Epidermal melanocyte (primary cell): ENCODE results near the gene HABP4.

ENCODE experiments used
- DNase-seq: peaks from one replicate; pipeline ENCODE4 v3.0.0; 2011; ENCODE audit warnings: low spot score; ENCODE audit not compliant: insufficient read length

HABP4 gene

DNA sequence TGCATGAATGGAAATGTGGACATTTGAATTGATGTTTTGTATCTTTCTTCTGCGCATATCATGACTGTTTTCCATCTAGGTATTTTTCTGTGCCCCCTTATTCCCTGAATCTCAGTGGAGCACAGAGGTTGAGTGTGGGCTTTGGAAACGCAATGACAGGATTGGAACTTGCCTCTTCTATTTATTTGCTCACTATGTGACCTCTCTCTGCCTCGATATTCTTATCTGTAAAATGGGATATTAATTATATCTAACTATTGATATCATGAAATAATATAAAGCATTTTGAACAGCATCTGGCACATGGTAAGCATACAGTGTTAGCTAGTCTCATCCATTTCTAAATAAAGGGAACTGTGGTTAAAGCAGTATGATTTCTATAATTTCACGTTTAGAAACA, 26.0 kb downstream of the HABP4 start:
- no peak for DNase-seq

DNA sequence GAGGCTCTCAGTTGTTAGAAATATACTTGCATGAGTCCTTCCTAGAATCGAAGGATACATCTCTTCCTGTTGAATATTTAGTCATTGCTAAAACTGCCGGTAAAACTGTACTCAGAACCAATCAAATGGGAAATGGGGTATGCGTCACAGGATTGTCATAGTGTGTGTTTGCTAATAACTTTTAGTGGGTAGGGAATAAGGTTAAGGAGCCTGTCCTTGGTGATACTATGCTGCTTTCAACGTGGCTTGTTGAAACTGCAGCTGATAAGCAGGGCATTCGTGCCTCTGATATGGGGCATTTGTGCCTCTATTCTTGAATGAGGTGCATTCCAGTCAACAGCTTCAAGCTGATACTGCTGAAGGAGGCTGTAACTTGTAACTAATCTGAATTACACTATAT, 26.6 kb downstream of the HABP4 start:
- DNase-seq: no peak

DNA sequence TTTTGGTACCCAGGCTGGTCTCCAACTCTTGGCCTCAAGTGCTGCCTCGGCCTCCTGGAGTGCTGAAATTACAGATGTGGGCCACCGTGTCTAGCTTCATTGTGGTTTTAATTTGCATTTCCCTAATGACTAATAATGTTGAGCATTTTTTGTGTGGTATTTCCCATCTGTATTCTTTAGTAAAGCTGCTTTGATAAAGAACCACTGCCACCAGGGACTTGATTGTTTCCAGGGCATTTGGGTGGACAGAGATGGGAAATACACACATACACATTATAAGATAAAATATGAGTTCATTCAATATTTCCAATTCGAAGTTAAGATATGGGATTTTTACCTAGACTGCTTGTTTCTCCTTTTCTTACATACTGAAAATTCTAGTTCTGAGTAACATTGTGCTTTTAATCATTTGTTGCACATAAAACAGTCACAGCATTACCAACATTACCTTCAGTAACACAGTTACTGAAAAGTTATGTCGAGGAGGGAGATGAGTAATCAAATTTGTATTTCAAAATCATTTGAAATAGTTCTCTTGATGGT, 28.9 kb downstream of the HABP4 start:
- no peak for DNase-seq

DNA sequence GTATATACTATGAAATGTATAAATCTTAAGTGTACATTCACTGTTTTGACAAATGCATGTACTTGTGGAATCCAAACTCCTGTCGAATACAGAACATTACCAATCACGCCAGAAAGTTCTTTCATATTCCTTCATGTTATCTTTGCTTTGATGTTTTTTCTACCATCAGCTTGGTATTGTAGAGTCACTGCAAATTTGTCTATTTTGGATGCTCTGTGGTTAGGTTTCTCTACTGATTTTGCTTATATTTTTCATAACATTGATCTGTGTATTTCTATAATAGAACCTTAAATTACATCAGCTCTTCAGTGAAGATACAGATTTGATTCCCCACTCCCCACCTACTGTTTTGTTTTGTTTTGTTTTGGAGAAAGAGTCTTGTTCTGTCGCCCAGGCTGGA, 30.8 kb downstream of the HABP4 start:
- no peak for DNase-seq

DNA sequence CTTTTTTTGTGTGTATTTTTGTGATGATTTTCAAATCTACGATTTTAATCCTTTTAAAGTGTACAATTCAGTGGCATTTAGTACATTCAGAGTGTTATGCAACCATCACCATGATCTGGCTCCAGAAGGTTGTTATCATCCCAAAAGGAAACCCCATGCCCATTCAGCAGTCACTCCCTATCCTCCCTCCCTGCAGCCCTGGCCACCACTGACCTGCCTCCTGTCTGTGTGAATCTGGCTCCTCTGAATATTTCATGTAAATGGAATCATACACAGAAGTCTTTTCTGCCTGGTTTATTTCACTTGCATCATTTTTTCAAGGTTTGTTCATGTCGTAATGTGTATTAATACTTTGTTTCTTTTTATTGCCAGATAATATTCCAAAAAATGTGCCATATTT, 32.5 kb downstream of the HABP4 start:
- DNase-seq: no peak

DNA sequence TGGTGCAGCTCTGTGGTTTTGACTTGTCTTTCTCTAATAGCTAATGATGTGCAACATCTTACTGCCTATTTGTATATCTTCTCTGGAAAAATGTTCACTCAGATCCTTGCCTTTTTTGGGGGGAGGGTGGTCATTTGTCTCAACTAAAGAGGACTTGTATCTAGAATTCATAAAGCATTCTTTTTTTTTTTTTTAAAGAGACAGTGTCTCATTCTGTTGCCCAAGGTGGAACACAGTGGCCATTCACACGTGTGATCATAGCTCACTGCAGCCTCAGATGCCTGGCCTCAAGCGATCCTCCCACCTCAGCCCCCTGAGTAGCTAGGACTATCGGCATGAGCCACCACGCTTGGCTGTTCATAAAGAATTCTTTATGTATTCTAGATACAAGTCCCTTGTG, 33.2 kb downstream of the HABP4 start:
- no peak for DNase-seq

DNA sequence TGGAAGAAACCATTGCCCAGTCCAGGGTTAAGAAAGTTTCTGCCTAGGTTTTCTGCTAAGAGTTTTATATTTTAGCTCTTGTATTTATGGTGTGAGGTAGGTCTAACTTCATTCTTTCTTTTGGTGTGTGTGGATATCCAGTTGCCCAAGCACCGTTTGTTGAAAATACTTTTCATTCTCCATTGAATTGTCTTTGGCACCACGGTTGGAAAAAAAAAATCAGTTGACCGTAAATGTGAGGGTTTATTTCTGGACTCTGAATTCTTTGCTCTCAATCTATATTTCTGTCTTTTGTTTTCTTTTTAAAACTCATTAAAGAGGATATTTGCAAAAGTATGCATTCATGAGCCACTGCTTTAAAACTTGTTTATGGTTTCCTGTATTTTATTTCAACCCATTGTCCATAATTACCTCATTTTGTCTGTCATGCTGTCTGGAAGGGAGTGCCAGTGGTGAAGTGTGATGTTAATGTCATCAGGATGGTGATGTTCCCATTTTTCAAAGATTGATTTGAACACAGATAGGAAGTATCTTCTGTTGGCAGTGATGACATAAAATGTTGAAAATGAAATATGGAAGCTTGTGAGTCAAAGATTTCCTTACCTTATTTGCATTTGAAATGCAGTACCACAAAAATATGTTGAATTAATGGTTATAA, 33.9 kb downstream of the HABP4 start:
- DNase-seq: no peak

DNA sequence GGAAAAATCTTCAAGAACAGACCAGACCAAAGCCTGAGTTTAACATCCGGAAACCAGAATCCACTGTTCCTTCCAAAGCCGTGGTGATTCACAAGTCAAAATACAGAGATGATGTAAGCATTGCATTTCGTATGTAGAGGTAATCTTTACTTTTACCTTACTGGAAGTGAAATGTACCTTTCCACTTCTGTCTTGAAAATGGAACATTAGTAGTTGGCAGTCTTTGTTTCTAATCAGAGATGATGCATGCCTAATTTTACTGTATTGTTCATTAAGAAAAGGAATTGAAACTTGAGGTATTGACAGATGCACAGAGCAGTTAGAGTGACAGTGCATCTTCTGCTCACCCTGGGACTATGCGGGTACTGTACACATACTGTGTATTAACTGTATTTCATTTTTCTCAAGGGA, 34.6 kb downstream of the HABP4 start:
- DNase-seq: no peak

DNA sequence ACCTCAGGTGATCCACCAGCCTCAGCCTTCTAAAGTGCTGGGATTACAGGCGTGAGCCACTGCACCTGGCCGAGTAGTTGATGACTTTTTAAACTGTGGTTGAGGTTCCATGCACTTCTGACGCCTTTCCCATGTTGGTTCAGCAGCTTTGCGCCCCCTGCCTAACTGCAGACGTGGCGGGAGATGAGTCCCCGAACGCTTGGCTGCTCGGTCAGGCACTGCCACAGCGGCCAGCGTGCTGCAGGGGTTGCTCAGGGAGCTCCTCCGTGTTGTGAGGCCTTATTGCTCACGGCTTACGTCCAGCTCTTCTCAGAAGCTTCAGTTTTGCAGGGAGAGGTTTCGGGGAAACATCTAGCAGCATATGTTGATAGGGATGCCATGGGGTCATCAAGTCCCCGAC, 35.3 kb downstream of the HABP4 start:
- no peak for DNase-seq

DNA sequence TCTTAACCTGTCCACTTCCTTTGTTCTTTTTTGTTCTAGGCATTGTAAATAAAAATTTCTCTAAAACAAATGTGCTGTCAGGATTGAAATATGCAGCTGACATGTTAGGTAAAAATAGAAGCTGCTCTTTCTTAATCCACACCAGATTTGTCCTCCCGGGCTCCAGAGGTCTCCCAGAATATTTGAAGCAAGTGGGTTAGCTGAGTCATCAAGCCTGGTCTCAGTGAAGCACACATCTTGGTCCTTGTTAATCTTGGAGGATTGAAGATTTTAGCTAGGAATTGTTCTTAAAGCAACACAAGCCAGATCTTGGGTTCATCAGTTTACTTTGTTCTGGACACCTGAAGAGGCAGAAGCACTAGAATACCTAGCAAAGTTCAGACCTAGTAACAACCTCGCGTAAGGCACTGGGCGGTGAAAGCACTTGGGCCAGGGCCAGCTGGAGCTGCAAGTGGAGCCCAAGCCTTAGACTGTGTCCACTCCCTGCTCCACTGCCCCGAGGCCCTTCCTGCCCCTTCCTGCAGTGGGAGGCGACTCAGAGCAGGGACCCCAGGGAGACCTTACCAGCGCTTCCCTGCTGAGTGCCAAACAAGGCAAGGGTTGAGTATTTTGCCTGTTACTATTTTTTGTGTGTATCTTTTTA, 36.5 kb downstream of the HABP4 start:
- DNase-seq: peak; percentile 87

DNA sequence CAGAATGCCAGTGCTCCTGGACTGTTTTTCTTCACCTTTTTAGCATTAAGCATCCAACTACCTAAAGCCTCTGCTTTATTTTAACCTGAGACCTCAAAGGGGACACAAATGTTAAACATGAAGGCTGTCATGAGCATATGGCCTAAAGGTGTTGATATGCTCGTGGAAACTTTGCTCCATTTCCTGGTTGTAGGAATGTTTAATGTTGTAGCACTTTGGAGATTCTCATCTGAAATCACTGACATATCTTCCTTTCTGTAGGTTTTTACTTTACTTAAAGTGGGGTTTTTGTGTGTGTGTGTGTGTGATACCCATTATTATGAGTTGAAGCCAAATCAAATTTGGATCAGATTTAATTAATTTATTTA, 37.0 kb downstream of the HABP4 start:
- DNase-seq: no peak

DNA sequence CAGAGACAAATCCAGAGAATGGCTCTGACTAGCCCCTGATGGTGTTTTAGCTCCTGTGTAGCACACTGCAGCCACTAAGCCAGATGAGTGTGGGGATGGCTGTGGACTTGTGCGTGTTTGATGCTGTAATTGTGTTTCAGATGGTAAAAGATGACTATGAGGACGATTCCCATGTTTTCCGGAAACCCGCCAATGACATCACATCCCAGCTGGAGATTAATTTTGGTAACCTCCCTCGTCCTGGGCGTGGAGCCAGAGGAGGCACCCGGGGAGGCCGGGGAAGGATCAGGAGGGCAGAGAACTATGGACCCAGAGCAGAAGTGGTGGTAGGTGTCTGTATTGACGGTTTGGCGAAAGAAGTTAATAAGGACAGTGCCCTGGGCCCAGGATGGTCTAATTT, 38.0 kb downstream of the HABP4 start:
- no peak for DNase-seq

DNA sequence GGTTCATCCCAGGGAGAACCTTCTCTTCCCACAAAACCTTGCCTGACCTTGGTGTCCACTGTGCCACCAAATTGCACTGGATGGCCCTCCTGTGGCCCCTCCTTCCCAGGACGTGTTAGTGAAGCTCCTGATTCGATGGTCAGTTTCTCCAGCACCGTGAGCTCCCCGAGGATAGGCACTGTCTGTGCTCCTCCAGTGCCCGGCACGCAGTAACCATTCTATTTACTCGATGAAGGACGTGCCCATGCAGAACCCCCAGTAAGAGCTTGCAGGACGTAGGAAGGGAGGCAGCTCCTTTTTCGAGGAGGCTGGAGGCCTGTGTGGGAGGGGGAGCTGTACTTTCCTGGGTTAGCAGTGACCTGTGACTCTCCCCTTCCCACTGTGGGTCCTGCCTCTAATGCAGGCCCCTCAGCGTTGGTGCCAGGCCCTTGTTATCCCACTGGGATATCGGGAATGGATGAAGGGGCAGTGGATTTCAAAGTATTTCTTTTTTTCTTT, 39.6 kb downstream of the HABP4 start:
- DNase-seq: no peak

DNA sequence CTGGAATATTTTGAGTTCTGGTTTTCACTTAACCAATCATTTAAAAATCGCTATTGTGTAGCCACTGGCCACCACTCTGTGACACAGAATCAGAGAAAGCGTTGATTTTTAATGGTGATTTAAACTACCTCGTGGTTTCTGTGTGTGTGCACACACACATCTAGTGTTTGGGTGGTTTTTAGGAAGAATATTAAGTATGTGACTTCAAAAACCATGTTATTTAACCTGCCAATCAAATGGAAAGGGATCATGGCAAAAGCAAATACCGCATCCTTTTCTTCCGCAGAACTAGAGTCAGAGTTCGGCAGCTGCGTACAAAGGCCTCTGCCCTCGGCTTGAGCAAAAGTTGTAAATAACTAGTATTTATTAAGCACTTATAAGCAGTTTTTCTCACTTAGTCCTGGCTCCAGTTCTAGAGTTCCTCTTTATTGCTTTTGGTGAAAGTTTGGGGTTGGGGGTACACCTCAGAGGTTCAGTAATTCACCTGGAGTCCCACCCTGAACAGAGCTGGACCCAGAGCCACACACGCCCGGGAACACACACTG, 40.6 kb downstream of the HABP4 start:
- no peak for DNase-seq

DNA sequence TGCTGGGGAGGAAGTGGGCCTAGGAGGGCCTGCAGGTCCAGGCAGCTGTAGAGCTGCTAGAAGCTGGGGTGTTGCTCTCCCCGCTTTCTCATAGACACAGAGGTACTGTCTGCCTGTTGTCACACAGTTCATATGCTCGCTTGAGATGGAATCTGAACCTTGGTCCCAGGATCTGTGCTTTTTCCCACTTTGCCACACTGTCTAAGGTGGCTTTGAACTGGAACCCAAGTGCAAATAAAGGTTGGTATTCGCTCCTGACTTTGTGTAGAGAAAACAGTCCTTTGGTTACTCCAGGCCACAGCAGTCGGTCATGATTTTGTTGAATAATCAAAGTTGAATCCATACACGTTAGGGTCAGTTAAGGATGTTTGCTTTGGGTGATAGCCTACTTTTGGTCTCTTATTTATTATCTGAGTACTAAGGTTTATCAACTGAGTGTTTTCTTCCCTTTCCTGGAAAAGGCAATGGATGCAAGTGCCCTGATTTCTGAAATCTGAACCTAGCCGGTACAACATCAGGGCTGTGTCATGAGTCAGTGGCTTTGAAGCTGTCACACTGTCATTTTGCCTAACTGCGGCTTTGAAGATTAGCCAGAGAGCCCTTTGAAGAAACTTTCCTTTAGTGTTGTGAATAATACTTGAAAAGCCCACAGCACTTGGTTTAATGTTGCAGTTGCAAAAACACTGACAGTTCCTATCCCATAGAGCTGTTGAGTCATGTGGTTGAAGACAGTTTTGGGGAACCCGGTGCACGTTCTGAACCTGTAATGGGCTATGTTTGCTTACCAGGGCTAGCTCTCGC, 41.3 kb downstream of the HABP4 start:
- no peak for DNase-seq

DNA sequence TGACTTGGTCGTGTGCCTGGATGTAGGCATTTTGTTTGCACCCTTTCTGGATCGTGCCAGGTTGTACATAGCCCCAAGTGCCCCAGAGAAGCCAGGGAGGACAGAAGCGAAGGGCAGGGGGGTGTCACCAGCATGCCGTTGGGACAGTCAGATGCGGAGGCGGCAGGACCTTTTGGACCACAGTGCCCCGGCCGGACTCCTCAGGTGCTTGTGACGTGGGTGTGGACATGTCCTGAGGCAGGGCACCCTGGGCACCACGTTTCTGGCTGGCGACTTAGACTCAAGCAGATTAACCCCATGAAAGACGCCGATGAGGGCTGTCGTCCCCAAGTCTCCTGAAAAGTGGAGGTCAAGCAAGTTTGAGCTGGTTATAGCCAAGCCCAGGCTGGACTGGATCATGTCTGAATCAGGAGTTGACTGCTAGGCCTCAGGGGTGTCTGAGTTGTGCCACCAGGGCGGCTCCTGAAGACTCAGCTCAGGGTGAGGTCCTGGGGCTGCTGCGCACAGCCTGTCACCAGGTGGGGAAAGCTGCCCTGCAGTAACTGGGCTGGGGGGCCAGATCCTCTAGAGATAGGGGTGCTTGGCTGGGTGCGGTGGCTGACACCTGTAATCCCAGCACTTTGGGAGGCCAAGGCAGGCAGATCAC, 42.0 kb downstream of the HABP4 start:
- no peak for DNase-seq

DNA sequence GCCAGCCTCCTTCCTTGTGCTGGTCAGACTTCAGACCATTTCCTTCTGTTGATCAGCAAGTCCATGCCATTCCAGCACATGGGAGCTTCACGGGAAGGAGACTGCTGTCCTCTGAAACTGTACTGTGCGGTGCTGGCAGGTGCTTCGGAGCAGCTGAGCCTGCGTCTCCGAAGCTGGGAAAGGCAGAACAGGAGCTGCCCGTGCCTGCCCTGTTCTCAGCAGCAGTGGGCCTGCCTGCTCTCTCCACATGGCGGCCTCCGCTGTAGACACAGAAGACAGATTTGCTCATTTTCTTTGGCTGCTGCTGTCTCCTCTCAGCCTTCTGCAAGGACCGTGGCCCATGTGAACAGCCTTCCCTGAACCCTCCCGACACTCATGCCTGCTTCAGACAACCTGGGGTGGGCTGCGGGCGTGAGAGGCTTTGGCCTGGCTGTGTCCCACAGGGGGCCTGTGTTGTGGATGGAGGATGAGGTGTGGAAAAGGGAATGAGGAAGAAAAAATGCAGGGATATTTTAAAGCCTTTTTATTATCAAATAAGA, 43.1 kb downstream of the HABP4 start:
- DNase-seq: no peak

DNA sequence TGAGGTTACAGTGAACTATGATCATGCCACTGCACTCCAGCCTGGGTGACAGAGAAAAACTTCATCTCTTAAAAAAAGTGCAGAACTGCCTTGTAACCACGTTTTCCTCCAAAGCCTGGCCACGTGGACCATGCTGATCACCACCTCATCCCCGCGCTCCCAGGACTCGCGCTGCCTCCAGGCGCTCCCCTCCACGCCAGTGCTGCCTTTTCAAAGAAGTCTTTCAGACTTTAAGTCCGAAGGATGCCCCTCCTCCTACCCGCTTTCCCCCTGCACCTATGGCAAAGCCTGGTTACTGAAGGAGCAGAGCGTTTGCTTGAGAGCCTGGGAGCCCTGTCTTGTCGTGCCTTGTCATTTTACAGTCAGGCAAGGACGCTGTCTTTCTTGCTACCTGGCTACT, 43.8 kb downstream of the HABP4 start:
- peak; percentile 86 for DNase-seq

DNA sequence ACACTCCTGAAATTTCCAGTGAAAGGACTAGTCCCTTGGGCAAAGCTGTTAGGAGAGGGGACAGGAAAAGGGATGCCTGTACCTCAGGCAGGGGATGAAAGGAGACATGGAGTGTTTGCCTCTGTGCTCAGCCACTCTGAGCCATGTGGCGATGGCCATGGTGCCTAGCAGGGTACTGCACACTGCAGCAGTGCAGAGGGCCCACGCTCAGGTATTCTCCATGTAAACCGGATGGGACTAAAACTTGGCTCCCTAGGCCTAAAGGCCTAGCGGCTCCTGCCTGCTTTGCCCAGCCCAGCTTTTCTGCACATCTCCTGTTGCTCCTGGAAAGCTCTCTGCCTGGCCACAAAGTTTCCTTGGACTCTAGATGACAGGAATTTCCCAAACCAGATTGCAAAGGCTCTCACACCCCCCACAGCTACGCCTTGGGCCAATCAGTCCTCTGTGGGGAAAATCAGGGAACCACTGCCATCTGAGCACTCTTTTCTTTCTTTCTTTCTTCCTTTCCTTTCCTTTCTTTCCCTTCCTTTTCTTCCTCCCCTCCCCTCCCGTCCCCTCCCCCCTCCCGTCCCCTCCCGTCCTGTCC, 44.3 kb downstream of the HABP4 start:
- DNase-seq: no peak

DNA sequence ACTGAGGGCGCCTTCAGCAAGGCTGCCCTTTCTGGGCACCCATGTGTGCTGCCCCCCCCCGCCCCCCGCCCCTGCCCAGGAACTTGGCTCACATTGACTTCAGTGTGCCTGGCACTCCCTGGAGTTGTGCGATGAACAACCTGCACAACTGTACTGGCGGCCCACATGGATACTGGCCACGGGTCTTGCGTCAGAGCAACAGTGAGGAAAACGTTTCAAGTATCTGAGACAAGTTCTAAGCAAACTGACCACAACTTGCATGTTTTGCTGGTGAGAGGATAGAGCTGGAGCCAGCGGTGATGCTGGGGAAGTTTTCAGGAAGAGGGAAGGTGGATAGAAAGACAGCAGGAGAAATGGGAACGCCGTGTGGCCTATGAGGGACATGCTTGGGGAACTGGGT, 45.4 kb downstream of the HABP4 start:
- DNase-seq: no peak
